Measurements from ENCODE around the gene PPL.
"Not testable (repeated sequence)": the region's sequence is repeated elsewhere in the genome, so short reads cannot be mapped to it uniquely, and the experiment has no call there.

PPL gene

DNA sequence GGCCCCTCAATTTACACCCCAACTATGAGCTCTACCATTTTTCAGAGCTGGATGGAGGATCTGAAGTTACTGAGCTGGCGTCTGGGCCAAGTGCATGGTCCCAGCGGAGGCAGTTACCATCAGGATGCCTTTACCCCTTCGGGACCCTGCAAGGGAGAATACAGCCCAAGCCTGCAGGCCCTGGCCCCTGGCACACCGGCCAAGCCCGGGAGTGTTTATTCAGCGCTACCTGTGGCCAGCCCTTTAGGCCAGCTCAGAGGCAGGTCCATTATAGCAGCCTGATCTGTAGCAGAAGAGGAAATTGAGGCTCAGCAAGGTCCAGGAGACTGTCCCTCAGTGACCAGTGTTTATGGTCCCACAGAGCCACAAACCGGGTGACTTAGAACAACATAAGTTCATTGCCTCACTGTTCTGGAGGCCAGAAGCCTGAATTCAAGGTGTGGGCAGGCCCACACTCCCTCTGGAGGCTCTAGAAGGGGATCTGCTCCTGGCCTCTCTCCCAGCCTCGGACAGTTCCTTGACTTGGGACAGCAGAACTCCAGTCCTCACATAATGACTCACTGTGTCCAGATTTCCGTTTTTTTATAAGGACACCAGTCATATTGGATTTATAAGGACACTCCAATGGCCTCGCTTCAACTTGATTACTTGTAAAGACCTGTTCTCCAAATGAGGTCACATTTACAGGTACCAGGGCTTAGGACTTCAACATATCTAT lies 29.9 kb upstream of the PPL start:
- no peak for TF ChIP-seq CTCF (IDR thresholded peaks at IDR 0.05)
- Histone ChIP-seq H3K4me2 (ENCODE audit: low read length) (no peak overlapping the region), H2AFZ (no peak overlapping the region), H3K9ac (no peak overlapping the region), H3K9me3 (ENCODE audit: control insufficient read depth, low read length) (no peaks in the 10 kb centered on the region), H3K36me3 (ENCODE audit: control insufficient read depth, insufficient read depth, low read length) (no peaks in the 10 kb centered on the region), H3K27ac (no peak overlapping the region), H3K27me3 (ENCODE audit: control insufficient read depth, insufficient read depth, low read length) (no peaks in the 10 kb centered on the region), H3K79me2 (no peaks in the 10 kb centered on the region), H3K4me1 (no peaks in the 10 kb centered on the region), H3K4me3 (ENCODE audit: low read depth, low read length) (no peak overlapping the region)

DNA sequence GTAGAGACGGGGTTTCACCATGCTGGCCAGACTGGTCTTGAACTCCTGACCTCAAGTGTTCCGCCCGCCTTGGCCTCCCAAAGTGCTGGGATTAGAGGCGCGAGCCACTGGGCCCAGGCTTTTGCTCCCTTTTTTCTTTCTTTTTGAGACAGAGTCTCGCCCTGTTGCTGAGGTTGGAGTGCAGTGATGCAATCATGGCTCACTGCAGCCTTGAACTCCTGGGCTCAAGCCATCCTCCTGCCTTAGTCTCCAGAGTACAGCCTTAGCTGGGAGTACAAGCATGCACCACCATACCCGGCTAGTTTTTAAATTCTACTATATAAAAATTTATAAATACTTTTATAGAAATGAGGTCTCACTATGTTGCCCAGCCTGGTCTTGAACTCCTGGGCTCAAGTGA lies 26.6 kb upstream of the PPL start:
- not testable (repeated sequence) for H3K4me3 ChIP-seq (ENCODE audit: low read depth, low read length); H3K36me3 ChIP-seq (ENCODE audit: control insufficient read depth, insufficient read depth, low read length); H3K9me3 ChIP-seq (ENCODE audit: control insufficient read depth, low read length); H3K9ac ChIP-seq; H3K27me3 ChIP-seq (ENCODE audit: control insufficient read depth, insufficient read depth, low read length); H2AFZ ChIP-seq; H3K4me1 ChIP-seq; H3K79me2 ChIP-seq; H3K4me2 ChIP-seq (ENCODE audit: low read length); H3K27ac ChIP-seq

- no peaks in the 10 kb centered on the region for H3K9me3 ChIP-seq (ENCODE audit: control insufficient read depth, low read length)
- H3K36me3 ChIP-seq (ENCODE audit: control insufficient read depth, insufficient read depth, low read length): no peaks in the 10 kb centered on the region
- no peaks in the 10 kb centered on the region for H3K4me1 ChIP-seq
- no peaks in the 10 kb centered on the region for H3K27me3 ChIP-seq (ENCODE audit: control insufficient read depth, insufficient read depth, low read length)
- H3K4me2 ChIP-seq (ENCODE audit: low read length): no peak overlapping the region
- no peak overlapping the region for H3K27ac ChIP-seq
- H3K9ac ChIP-seq: no peak overlapping the region
- no peak overlapping the region for H3K4me3 ChIP-seq (ENCODE audit: low read depth, low read length)
- H2AFZ ChIP-seq: no peak overlapping the region
- TF ChIP-seq CTCF (IDR thresholded peaks at IDR 0.05): no peak
- H3K79me2 ChIP-seq: no peaks in the 10 kb centered on the region
These were observed 25.8 kb upstream of the PPL start for GRCh38 chr16:4962716-4963115.

GRCh38 chr16:4960579-4960978 lies 23.6 kb upstream of the PPL start:
- Histone ChIP-seq H3K27ac (no peak overlapping the region), H3K4me1 (no peaks in the 10 kb centered on the region), H2AFZ (no peak overlapping the region), H3K36me3 (ENCODE audit: control insufficient read depth, insufficient read depth, low read length) (no peaks in the 10 kb centered on the region), H3K4me2 (ENCODE audit: low read length) (no peak overlapping the region), H3K9ac (no peak overlapping the region), H3K4me3 (ENCODE audit: low read depth, low read length) (no peak overlapping the region), H3K79me2 (no peaks in the 10 kb centered on the region), H3K9me3 (ENCODE audit: control insufficient read depth, low read length) (no peaks in the 10 kb centered on the region), H3K27me3 (ENCODE audit: control insufficient read depth, insufficient read depth, low read length) (no peaks in the 10 kb centered on the region)
- TF ChIP-seq CTCF (IDR thresholded peaks at IDR 0.05): no peak

DNA sequence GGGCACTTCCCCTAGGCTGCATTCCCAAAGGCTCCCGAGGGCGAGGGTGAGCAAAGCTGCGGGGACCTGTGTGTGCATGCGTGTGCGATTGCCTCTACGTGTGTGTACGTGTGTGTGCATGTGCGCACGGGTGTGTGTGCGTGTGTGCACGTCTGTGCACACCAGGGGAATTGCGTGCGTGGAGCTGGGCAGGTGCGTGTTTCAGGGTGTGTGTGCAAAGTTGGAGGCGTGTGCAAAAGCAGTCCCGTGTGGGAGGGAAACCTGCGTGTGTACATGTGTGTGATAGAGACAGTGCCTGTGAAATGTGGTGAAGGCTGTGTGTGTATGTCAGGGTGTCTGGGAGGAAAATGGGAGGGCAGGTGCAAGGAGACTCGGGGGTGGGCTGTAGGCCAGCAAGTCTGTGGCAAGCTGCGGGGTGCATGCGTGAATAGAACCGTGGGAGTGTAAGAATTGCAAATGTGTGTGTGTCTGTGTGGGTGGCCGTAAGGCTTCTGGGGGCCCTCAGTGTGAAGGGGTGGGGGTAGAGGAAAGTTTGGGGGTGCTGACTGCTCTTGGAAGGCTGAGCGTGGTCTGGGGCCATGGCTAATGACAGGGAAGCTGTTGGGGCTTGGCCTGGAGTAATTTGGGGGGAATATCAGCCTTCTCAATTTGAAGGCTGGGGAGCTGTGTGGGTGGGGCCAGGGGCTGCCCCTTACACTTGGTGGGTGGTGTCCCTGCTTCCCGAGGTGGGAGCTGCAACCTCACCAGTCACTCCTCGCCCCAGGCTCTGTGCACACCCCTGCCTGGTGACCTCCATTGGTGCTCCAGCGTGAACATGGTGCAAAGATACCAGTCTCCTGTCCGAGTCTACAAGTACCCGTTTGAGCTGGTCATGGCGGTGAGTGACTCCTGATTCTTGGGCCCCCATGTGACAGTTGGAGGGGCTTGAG lies 21.8 kb upstream of the PPL start:
- no peaks in the 10 kb centered on the region for H3K4me1 ChIP-seq
- H3K27me3 ChIP-seq (ENCODE audit: control insufficient read depth, insufficient read depth, low read length): no peaks in the 10 kb centered on the region
- no peaks in the 10 kb centered on the region for H3K36me3 ChIP-seq (ENCODE audit: control insufficient read depth, insufficient read depth, low read length)
- no peak overlapping the region for H3K9ac ChIP-seq
- no peaks in the 10 kb centered on the region for H3K9me3 ChIP-seq (ENCODE audit: control insufficient read depth, low read length)
- H3K79me2 ChIP-seq: no peaks in the 10 kb centered on the region
- no peak for TF ChIP-seq CTCF (IDR thresholded peaks at IDR 0.05)
- H3K4me3 ChIP-seq (ENCODE audit: low read depth, low read length): peak overlapping the region; percentile 38
- H3K4me2 ChIP-seq (ENCODE audit: low read length): peak overlapping the region; percentile 74
- peak overlapping the region; percentile 69 for H2AFZ ChIP-seq
- H3K27ac ChIP-seq: no peak overlapping the region
